HepG2 (cell line): ENCODE measurements around the gene SNX9. TPM values are rescaled to one million over a fixed set of nuclear protein-coding genes. Genes with fewer than 3 reads are reported as not detected.
A peak's percentile ranks its signal among the peaks of the same experiment; 100 is the strongest.

Experiments used
- IRF9 ChIP-seq: sonication (generic); formaldehyde crosslinking; IDR thresholded peaks from 2 replicates; pipeline ENCODE4 v1.8.0; 2022; ENCODE audit warnings: missing genetic modification reagents, mild to moderate bottlenecking, borderline replicate concordance
- JUNB ChIP-seq: sonication (generic); formaldehyde crosslinking; IDR thresholded peaks from 2 replicates; pipeline ENCODE4 v1.8.0; 2022; ENCODE audit warnings: missing genetic modification reagents, mild to moderate bottlenecking, borderline replicate concordance
- KDM4B ChIP-seq: sonication (generic); formaldehyde crosslinking; IDR thresholded peaks from 2 replicates; pipeline ENCODE4 v1.4.0; 2020; ENCODE audit warnings: missing genetic modification reagents
- KDM6A ChIP-seq: IDR thresholded peaks from 2 replicates; pipeline ENCODE4 v1.6.1; 2016; ENCODE audit warnings: low read depth
- MATR3 ChIP-seq: sonication (generic); formaldehyde crosslinking; IDR thresholded peaks from 2 replicates; pipeline ENCODE4 v1.4.0; 2020; ENCODE audit warnings: missing genetic modification reagents
- MXD4 ChIP-seq: IDR thresholded peaks from 2 replicates; pipeline ENCODE4 v1.6.1; 2016; ENCODE audit warnings: mild to moderate bottlenecking, missing biosample characterization, missing genetic modification reagents
- NR2C2 ChIP-seq: sonication (generic); formaldehyde crosslinking; IDR thresholded peaks from 2 replicates; pipeline ENCODE4 v1.4.0; 2020; ENCODE audit warnings: missing genetic modification reagents, mild to moderate bottlenecking, moderate library complexity, borderline replicate concordance
- NRL ChIP-seq: sonication (generic); formaldehyde crosslinking; IDR thresholded peaks from 2 replicates; pipeline ENCODE4 v1.5.0; 2020; ENCODE audit warnings: missing genetic modification reagents, mild to moderate bottlenecking, moderate library complexity, borderline replicate concordance
- PAX8 ChIP-seq: sonication (generic); formaldehyde crosslinking; IDR thresholded peaks from 2 replicates; pipeline ENCODE4 v1.8.0; 2022; ENCODE audit warnings: mild to moderate bottlenecking, missing genetic modification reagents, borderline replicate concordance
- PPARG ChIP-seq: conservative IDR thresholded peaks from 2 replicates; pipeline ENCODE4 v1.6.1; 2016; ENCODE audit warnings: missing biosample characterization, missing genetic modification reagents
- RCOR2 ChIP-seq: IDR thresholded peaks from 2 replicates; pipeline ENCODE4 v1.6.1; 2016; ENCODE audit warnings: missing biosample characterization, missing genetic modification reagents
- SIN3A ChIP-seq: IDR thresholded peaks from 2 replicates; pipeline ENCODE4 v1.6.1; 2011; ENCODE audit warnings: low read depth, mild to moderate bottlenecking, control low read depth, low read length, borderline replicate concordance
- SP140L ChIP-seq: sonication (generic); formaldehyde crosslinking; IDR thresholded peaks from 2 replicates; pipeline ENCODE4 v1.4.0; 2020; ENCODE audit warnings: missing genetic modification reagents, borderline replicate concordance
- ZBTB20 ChIP-seq: sonication (generic); formaldehyde crosslinking; IDR thresholded peaks from 2 replicates; pipeline ENCODE4 v1.8.1; 2023; ENCODE audit warnings: missing genetic modification reagents, low read depth, mild to moderate bottlenecking, borderline replicate concordance
- ZFP36L2 ChIP-seq: sonication (generic); formaldehyde crosslinking; IDR thresholded peaks from 2 replicates; pipeline ENCODE4 v1.4.0; 2020; ENCODE audit warnings: missing genetic modification reagents
- ZFP62 ChIP-seq: sonication (generic); formaldehyde crosslinking; IDR thresholded peaks from 2 replicates; pipeline ENCODE4 v1.4.0; 2020; ENCODE audit warnings: missing genetic modification reagents
- ZNF101 ChIP-seq: sonication (generic); formaldehyde crosslinking; IDR thresholded peaks from 2 replicates; pipeline ENCODE4 v1.4.0; 2020; ENCODE audit warnings: mild to moderate bottlenecking, low read depth, missing genetic modification reagents, borderline replicate concordance
- ZNF263 ChIP-seq: sonication (generic); formaldehyde crosslinking; IDR thresholded peaks from 2 replicates; pipeline ENCODE4 v1.4.0; 2020; ENCODE audit warnings: missing genetic modification reagents
- ZNF33B ChIP-seq: sonication (generic); formaldehyde crosslinking; IDR thresholded peaks from 2 replicates; pipeline ENCODE4 v1.5.1; 2020; ENCODE audit warnings: mild to moderate bottlenecking, missing genetic modification reagents
- ZNF549 ChIP-seq: sonication (generic); formaldehyde crosslinking; IDR thresholded peaks from 2 replicates; pipeline ENCODE4 v1.5.0; 2020; ENCODE audit warnings: missing genetic modification reagents
- ZNF552 ChIP-seq: sonication (generic); formaldehyde crosslinking; IDR thresholded peaks from 2 replicates; pipeline ENCODE4 v1.9.0; 2022; ENCODE audit warnings: missing genetic modification reagents, mild to moderate bottlenecking, borderline replicate concordance
- ZNF576 ChIP-seq: sonication (generic); formaldehyde crosslinking; IDR thresholded peaks from 2 replicates; pipeline ENCODE4 v1.4.0; 2020; ENCODE audit warnings: mild to moderate bottlenecking, missing genetic modification reagents
- ZNF777 ChIP-seq: sonication (generic); formaldehyde crosslinking; IDR thresholded peaks from 2 replicates; pipeline ENCODE4 v1.4.0; 2020; ENCODE audit warnings: missing genetic modification reagents
- ZNF816 ChIP-seq: sonication (generic); formaldehyde crosslinking; IDR thresholded peaks from 2 replicates; pipeline ENCODE4 v1.8.0; 2022; ENCODE audit warnings: missing genetic modification reagents, mild to moderate bottlenecking, borderline replicate concordance
- ZNF83 ChIP-seq: sonication (generic); formaldehyde crosslinking; IDR thresholded peaks from 2 replicates; pipeline ENCODE4 v1.4.0; 2020; ENCODE audit warnings: missing genetic modification reagents, mild to moderate bottlenecking, borderline replicate concordance
- polyA plus RNA-seq, 8 experiments: library from polyadenylated mRNA; depleted of rRNA in 3 of 8; stranded (reverse) in 7 of 8; unstranded in 1 of 8; fragments of >200 nt; fragmentation: Illumina TruSeq in 4 of 8; extraction: Trizol in 4 of 8; gene quantifications; 2 replicates each; pipeline versions ENCODE4 v1.2.1 to v1.2.3, GENCODE V29; 2011 to 2016; ENCODE audit warnings: low read depth in 4 of 8, missing spikeins in 1 of 8, mixed read lengths in 1 of 8; ENCODE audit not compliant: insufficient read depth in 1 of 8
- total RNA-seq, 5 experiments: library from RNA; depleted of rRNA; stranded (reverse); fragments of >200 nt; fragmentation: Illumina TruSeq; extraction: Trizol; gene quantifications; 2 replicates each; pipeline ENCODE4 v1.2.3, GENCODE V29; 2016; ENCODE audit warnings: low read depth in 1 of 5
- TF ChIP-seq, protein P1 (sequence below): sonication (generic); formaldehyde crosslinking; IDR thresholded peaks from 2 replicates; pipeline ENCODE4 v1.8.0; 2022; ENCODE audit warnings: mild to moderate bottlenecking, missing genetic modification reagents, moderate library complexity
- TF ChIP-seq, protein P2 (sequence below): sonication (generic); formaldehyde crosslinking; IDR thresholded peaks from 2 replicates; pipeline ENCODE4 v1.5.0; 2020; ENCODE audit warnings: mild to moderate bottlenecking, low read depth, missing genetic modification reagents, borderline replicate concordance

The SNX9 gene
- total and polyA plus RNA-seq, 2 of the 13 experiments (the other 11 are each of a cell fraction or from before 2014, with no cell fraction given) = 21.9 to 36.0 TPM

DNA sequence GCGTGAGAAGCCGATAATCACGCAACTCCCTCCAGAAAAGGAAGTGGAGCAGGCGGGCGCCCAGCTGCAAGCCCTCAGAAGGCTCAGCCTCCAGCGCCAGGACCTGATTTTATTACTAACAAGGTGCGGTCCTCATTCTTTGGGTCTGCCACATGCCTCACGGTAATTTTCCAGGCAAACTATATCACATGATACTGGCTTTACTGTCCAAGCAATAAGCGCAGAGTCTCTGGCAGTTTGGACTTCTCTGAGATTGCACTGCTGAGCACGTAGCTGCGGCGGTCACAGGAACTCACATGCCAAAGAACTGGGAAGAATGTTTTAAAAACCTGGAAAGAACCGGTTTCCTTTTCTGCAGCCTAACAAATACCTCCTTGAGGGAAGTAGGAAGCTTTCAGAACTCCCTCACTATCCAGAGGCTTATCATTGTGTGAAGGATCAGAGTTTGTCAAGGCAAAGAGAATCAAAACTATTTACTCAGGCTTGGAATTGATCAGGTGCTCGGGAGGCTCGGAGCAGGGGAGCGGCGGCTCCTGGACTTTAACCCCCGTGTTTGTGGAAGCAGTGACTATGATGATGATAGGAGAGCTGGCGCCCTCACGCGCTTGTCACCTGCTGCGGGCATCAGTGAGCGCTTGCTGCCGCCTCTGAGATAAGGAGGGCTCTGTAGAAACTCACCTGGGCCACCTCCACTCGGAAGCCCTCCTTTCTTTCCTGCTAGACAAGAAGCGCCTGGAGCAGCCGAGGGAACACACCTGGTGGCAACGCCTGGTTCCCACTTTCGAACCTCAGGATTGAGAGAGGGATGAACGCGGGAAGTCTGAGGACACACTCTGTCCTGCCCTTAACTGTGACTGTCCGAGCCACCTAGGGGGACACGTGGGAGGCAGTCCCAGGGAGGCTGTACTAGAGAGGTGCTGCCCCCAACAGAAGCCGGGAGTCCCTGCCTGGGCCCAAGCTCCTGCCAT is 131.4 kb downstream of the SNX9 start (continued):
- 0 out of 2 replicates have a peak, but pooled peaks have one; percentile 34 for TF ChIP-seq SP140L (CRISPR knock-in tag)
- TF ChIP-seq PAX8 (CRISPR knock-in tag) = no peak
- TF ChIP-seq NR2C2 (CRISPR knock-in tag) = peak; percentile 52; the same call in 1 of the 2 replicates
- TF ChIP-seq ZFP36L2 = no peak
- peak; percentile 94 for TF ChIP-seq KDM6A (CRISPR knock-in tag)
- TF ChIP-seq ZNF576 = no peak
- no peak for TF ChIP-seq ZNF83 (CRISPR knock-in tag)
- no peak for TF ChIP-seq JUNB (CRISPR knock-in tag)
- no peak for TF ChIP-seq ZFP62 (CRISPR knock-in tag)
- TF ChIP-seq ZNF33B = peak; percentile 77; the same call in 1 of the 2 replicates
- peak; percentile 75 for TF ChIP-seq PPARG (CRISPR knock-in tag)
- TF ChIP-seq KDM4B = peak; percentile 47; the same call in 1 of the 2 replicates
- peak; percentile 80; the same call in 1 of the 2 replicates for TF ChIP-seq IRF9 (CRISPR knock-in tag)
- no peak for TF ChIP-seq ZNF549 (CRISPR knock-in tag)
- TF ChIP-seq ZNF777 (CRISPR knock-in tag) = 0 out of 2 replicates have a peak, but pooled peaks have one; percentile 40
- TF ChIP-seq ZNF263 (CRISPR knock-in tag) = peak; percentile 85
- TF ChIP-seq ZNF552 = 0 out of 2 replicates have a peak, but pooled peaks have one; percentile 49
- peak; percentile 28; the same call in 1 of the 2 replicates for TF ChIP-seq MXD4
- no peak; the same call in 1 of the 2 replicates for TF ChIP-seq NRL (CRISPR knock-in tag)
- TF ChIP-seq ZBTB20 = 0 out of 2 replicates have a peak, but pooled peaks have one; percentile 56
- no peak for TF ChIP-seq MATR3 (CRISPR knock-in tag)
- TF ChIP-seq, protein P1, sequence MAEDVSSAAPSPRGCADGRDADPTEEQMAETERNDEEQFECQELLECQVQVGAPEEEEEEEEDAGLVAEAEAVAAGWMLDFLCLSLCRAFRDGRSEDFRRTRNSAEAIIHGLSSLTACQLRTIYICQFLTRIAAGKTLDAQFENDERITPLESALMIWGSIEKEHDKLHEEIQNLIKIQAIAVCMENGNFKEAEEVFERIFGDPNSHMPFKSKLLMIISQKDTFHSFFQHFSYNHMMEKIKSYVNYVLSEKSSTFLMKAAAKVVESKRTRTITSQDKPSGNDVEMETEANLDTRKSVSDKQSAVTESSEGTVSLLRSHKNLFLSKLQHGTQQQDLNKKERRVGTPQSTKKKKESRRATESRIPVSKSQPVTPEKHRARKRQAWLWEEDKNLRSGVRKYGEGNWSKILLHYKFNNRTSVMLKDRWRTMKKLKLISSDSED = no peak
- TF ChIP-seq RCOR2 = peak; percentile 95
- TF ChIP-seq ZNF816 (CRISPR knock-in tag) = no peak
- TF ChIP-seq SIN3A = peak; percentile 52; the same call in 1 of the 2 replicates
- TF ChIP-seq, protein P2, sequence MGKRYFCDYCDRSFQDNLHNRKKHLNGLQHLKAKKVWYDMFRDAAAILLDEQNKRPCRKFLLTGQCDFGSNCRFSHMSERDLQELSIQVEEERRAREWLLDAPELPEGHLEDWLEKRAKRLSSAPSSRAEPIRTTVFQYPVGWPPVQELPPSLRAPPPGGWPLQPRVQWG = no peak
- peak; percentile 49; the same call in 1 of the 2 replicates for TF ChIP-seq ZNF101 (CRISPR knock-in tag)
